IPS-NIHi11 (cell line): Measurements from ENCODE around the gene JDP2.

ENCODE experiments used
- DNase-seq: peaks from one replicate; pipeline ENCODE4 v3.0.0; 2012; ENCODE audit warnings: mixed read lengths, low spot score

JDP2 gene

DNA sequence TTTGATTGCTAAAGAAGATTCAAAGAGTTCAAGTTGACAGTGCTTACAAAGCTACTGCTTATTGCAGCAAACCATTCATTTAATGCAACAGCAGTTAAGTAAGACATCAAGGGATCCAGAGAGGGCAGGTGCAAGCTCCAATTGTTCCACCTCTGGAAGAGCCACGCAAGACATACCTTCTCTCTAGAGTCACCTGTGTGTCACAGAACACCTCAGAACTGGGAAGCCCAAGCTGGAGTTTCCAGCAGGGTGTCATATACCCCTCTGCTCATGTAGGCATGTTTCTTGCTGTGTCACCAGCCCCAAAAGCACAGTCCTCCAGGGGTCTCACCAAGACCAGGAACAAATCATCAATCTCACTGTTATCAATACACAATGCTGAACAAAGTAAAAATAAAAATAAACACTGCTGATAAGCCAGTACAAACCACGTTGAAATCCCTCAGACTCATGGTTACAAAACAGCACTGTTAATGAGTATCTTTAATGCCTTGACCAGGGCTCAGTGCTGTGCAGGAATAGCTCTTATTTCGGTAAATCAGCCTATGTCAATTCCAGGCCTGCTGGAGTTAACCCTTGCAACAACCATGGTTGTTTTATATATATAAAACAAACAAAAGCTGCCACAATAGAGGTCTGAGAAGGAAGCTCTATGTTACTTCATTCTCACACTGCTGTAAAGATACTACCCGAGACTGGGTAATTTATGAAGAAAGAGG lies 57.0 kb downstream of the JDP2 start:
- DNase-seq: no peak

DNA sequence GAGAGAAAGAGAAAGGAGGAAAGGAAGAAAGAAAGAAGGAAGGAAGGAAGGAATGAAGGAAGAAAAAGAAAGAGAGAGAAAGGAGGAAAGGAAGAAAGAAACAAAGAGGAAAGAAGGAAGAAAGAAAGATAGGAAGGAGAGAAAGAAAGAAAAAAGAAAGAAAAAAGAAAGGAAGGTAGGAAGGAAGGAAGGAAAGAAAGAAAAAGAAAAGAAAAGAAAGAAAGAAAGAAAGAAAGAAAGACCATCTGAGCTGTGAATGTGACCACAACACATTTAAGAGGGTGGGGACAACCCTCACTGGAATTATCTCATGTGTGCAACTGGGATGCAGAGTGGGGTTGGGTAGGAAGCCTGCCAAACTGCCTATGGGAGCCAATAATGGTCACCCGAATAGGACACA lies 58.5 kb downstream of the JDP2 start:
- DNase-seq: no peak

DNA sequence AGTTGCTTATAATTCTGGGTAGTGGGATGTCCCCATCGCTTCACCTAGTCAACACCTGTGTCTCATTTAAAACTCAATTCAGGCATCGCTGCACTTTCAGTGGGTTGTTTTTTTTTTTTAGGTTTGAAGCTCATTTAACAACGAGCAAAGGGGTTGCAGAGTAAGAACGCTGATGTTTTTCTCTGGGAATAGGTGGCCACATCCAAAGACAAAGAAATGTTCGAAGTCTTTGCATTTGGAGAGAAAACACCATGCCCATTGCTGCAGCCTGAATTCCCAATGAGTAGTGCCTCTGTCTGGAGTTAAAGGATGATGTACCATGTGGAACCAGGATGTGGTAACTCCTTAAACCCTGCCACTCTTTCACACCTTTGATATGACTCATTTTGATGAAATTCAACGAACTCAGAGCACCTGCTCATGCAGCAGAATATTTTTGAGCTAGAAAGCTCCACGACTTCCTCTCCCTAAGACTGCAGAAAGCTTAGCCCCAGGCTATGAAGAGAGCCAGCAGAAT lies 59.4 kb downstream of the JDP2 start:
- no peak for DNase-seq

DNA sequence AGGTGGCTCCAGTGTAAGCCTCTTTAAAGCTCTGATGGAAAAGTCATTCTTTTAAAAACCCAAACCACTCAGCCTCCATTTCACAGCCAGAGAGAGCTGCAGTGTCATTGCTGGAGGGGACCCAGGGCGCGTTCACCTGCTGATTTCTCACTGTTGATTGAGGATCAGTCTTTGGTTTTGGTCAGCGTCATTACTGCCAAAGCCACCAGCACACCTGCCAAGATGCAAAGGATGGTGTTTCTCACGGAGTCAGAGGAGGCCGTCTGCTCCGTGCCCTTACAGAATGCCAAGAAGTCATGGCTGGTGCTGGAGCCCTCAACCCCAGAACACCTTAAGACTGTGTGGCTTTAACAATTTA lies 61.6 kb downstream of the JDP2 start:
- DNase-seq: no peak

DNA sequence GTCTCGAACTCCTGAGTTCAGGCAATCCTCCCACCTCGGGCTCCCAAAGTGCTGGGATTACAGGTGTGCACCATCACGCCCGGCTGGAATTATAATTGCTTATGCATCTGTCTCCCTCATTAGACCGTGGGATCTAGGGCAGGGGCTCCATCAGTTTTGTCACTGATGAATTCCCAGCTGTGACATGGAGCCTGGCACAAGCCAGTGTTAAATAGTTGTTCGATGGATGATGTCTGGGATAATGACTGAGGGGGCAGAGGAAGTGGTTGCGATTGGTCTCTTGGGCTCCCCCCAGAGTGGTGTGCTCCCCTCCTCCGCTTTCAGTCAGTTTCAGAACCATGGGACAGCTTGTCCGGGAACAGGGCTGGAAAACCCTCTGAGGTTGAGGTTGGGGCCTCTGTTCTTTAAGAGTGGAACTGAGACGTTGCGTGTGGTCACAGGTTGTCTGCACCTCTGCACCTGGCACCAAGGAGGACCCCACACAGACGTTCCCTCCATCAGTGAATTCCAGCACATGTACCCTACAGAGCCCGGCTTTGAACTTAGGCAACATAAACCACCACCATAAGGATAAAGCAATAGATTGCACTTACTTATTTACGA lies 63.7 kb downstream of the JDP2 start:
- DNase-seq: no peak

DNA sequence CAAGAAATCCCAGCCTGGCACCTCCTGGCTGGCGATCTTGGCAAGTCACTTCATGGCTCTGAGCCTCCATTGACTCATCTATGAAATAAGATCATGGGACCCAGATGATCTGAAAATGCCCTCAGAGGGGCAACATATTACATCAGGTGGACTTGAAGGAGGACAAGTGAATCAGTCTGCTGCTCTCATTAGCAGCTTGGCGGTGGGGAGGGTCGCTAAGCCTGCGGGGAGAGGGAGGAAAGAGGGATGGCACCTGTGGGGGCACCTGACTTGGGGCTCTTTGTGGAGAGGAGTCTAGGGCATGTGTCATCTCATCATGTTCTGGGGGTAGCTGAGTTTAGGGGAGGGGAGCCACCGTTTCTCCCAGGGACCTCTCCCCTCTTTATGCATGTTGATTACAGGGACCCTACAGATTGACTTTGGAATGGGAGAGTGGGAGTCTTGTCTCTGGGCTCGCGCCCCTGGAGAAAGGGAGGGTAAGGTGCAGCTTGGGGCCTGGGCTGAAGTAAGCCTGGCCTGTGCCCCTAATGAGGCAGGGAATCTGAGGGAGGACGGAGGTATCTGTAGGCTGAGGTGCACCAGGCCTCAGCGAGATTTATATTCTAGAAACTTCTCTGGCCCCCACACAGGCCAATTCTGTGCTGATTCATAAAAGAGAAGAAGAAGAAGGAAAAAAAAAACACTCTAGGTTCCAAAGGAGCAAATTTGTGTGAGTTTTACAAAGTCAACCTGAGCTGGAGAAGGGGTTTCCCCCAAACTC lies 65.2 kb downstream of the JDP2 start:
- no peak for DNase-seq

DNA sequence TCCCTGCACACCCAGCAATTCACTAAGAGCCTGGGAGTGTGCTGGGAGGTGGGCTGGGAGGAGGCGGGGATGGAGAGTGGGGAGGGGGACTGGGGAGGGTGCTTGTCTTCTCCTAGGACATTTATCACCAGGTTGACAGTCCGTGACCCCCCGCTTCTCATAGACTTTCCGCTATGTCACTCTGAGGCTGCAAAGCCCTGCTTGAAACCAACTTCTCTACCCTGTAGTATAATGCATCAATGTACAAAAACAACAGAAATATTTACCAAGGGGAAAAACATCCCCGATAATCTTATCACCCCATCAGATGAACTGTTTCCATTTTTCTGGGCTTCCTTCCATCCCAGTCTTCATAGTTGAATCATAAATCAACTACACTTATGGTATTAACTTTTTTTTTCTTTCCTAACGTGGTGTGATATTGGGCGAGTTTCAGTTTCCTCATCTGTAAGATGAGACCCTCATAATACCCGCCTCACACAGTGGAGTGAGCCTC lies 65.8 kb downstream of the JDP2 start:
- DNase-seq: no peak

DNA sequence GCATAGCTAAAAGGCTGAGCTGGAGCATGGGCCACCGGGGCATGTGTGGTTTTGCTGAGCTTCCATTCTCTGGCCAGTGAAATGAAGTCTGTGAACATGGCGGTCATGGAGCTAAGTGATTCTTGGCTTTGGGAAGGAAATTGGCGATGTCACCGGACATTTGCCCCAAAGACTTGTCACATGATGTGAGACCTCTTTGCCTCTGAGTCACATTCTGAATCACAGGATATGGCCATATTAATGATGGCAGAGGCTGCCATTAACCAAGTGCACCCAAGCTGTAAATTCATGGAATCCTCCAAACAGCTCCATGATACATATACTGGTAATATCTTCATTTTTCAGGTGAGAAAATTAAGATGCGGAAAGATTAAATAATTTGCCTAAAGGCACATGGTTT lies 67.1 kb downstream of the JDP2 start:
- no peak for DNase-seq

DNA sequence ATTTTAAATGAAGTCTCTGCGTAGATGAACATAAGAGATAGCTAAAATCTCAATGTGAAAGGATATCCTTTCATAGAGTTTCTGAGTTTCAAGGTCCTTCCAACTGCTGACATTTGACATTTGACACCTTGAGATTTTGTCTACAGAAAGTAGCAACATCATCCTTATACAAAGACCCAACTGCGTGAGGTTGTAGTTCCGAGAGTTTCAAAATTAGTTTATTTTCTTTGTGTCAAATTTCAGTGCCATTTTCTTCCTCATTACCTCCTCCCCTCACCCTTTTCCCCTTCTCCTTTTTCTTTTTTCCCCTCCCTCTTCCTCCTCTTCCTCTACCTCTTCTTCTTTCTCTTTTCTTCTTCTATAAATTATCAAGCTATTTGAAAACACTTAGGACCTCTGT lies 67.6 kb downstream of the JDP2 start:
- DNase-seq: no peak

DNA sequence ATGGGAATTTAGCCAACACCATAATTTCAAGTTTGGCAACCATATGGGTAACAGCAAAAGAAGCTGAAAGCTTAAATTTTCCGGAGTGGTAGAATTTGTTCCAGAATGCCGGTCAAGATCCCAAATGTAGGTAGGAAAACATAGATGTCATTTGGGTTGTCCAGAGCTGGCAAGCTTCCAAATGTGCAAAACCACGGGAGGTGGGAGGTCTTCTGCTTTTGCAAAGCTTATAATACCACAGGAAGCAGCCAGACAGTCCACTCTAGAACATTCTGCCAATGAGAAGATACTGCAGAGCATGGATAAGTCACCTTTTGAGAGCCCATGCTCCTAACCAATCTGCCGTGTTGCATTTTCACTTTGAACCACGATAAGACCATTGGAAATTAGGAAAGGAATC lies 68.1 kb downstream of the JDP2 start:
- DNase-seq: no peak

DNA sequence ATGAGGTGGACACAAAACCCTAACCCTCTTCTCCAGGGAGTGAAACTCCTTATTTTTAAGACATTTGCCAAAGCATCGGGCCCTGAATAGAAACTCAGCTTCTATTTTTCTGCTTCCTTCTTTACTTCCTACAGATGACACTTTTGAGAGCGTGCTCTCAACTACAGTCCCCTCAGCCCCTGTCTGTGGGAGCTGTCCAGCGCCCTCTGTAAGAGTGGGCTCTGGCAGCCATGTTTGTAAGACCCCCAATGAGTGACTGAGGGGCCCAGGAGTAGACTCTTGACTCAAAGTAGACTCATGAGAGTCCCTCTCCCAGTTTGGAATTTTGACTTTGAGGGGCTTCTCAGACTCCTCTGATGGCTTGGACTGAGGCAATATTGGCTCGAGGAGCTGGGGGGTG lies 68.9 kb downstream of the JDP2 start:
- DNase-seq: no peak

DNA sequence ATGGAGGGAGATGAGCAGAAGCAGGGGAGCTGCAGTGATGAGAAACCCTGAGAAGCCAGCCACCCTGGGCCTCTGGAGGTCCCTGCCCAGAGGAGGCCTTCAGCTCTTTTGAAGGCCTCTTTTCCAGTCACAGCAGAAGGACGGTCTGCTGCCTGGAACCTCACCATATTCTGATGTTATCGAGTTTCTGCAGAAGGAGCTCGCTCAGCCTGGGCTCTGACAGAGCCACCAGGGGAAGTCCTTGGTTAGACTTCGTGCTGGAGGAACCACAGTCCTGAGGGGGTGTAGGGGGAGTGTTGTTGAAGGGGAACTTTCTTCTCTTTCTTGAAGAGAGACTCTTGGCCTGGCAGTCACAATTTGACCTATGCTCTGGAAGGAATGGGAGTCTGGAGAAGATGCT lies 69.4 kb downstream of the JDP2 start:
- no peak for DNase-seq

DNA sequence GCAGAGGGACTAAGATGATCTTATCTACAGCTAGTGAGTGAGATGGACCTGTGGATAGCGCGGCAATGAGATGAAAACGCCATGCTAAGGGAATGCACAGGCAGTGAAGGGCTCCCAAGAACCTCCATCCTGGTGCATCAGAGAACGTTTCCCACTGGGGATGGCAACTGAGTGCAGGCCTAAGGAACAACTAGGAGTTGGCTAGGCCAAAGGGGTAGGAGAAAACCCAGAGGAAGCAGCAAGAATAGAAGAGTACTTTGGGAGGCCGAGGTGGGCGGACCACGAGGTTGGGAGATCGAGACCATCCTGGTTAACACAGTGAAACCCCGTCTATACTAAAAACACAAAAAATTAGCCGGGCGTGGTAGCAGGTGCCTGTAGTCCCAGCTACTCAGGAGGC lies 69.9 kb downstream of the JDP2 start:
- DNase-seq: no peak

DNA sequence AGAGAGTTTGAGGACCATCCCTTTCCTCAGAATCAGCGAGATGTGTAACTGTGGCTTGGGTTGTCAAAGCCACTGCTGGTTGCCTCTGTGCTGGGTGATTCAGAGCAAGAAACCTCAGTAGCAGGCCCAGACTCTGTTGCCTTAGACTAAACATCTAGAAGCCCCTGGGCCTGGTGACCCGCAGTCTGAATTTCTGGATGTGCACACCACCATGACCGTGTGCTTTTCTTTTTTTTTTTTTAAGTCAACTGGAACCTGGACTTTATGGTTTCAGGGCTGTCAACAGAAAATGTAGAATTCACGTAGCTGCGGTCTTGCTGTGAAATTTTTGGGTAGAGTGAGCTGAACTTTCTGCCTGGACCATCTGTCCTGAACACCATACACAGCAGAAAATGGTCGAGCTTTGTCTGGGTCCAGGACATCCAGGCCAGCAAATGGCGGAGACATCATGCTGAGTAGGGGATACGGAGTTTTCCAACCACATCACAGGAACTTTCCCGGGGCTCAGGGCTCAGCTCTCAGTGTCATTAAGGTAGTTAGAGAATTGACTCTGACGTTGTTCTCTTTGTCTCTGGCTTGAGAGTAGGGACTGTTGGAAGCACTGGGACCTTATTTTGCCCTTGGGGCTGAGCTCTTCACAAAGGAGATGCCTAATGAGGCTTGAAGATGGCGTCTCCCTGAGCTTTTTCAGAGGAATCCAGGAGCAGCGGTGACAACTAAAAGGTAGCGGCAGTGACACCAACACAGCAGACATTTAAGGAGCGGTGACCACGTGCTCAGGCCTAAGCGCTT lies 71.5 kb downstream of the JDP2 start:
- DNase-seq: no peak

DNA sequence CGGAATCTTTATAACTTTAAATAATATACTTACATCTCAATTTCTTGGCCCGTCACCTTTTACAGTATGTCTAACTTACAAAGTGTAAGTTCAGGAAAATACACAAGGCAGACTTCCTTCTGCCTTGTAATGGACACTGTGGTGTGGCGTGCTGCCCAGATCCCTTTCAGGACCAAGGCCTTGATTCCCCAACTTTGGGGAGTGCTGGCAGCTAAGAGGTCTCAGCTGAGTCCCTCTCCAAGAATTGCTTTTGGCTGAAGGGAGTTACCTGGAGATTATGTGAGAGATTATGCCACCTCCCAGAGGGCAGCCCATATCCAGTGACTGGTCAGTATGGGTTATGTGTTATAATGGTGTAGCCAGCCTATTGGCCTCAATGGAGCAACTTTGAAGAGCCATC lies 73.3 kb downstream of the JDP2 start:
- no peak for DNase-seq

DNA sequence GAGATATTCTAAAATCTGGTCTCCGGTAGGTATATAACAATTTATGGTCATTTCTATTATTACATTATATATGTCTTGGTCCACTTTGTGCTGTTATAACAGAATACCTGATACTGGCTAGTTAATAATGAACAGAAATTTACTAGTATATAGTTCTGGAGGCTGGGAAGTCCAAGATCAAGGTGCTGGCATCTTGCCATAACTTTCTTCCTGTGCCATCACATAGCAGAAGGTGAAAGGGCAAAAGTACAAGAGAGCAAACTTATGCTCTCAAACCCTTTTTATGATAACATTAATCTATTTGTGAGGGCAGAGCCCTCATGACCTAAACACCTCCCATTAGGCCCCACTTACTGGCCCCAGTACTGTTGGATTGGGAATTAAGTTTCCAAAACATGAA lies 76.6 kb downstream of the JDP2 start:
- DNase-seq: no peak

DNA sequence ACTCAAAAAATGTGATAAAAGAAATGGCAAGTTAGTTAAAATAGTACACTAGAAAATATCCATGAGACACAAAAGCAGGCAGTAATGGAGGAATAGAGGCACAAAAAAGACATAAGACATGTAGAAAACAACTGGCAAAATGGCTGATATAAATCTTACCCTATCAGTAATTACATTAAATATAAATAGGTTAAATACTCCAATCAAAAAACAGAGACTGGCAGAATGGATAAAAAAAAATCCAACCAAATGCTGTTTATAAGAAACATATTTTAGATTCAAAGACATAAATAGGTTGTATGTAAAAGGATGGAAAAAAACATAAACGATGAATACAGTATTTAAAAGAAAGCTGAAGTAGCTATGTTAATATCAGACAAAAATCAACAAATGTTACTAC lies 79.1 kb downstream of the JDP2 start:
- DNase-seq: no peak

DNA sequence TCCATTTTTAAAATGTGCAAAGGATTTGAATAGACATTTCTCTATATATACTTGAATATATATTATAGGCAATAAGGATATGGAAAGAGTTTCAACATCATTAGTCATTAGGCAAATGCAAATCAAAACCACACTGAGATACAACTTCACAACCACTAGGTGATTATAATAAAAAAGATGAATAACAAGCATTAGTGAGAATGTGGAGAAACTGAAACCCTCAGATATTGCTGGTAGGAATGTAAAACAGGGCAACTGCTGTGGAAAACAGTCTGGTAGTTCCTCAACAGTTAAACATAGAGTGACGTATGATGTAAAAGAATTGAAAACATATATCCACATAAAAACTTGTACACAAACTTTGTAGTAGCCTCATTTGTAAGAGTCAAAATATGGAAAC lies 82.7 kb downstream of the JDP2 start:
- DNase-seq: no peak

DNA sequence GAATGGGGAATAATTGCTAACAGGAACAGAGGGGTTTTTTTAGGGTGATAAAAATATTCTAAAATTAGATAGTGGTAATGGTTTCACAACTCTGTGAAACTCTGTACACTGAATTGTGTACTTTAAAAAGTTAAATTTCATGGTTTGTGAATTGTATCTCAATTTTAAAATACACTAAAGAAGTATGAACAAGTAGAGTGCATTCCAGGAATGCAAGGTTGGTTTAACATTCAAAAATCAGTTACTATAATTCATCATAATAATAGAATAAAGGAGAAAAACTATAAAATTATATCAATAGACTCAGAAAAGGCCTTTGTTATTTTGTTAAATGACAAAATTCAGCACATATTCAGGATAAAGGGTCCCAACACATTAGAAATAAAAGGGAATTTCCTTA lies 83.4 kb downstream of the JDP2 start:
- no peak for DNase-seq

DNA sequence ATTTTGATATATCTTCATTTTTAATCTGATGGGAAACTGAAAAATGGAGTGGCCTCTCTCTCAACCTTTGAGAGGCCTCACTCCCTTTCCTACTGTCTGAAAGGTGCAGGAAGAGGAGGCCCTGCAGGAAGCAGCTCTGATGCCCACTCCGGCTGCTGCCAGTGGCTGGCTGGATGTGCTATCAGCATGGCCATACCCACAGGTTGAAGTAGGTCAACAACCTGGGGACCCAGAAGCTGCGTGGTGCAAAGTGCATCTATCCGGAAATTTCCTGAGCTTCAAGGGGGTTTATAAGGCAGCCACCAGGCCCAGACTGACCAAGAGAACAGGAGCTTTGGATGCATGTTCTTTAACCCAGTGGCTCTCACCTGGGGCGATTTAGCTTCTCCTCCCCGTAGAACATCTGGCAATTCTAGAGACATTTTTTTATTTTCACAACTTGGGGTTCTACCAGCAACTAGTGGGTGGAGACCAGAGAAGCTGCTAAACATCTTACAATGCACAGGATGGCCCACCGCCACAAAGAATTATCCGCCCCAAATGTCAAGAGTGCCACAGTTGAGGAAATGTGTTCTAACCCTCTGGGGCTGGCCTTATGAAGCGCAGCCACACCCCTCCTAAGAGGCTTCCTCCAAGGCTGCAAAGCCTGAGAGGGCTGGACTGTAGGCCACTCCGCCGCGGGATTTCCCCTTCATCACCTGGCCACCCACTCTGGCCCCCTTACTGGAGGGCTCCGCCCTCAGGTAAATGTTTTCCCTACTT lies 86.3 kb downstream of the JDP2 start:
- DNase-seq: no peak
